GM12865 (cell line): ENCODE data around the gene L1CAM.

Experiments
- DNase-seq: peaks from one replicate; pipeline ENCODE4 v3.0.0; 2010; ENCODE audit warnings: low read depth
- H3K4me3 ChIP-seq: 2 replicates; pipeline ENCODE4 v1.5.1; 2011; ENCODE audit warnings: mild to moderate bottlenecking, low read depth, low read length, control low read depth
- CTCF ChIP-seq: IDR thresholded peaks from 2 replicates; pipeline ENCODE4 v1.5.1; 2011; ENCODE audit warnings: low read length, control low read depth, low read depth, inconsistent platforms; ENCODE audit not compliant: insufficient read depth; ENCODE audit errors: missing control alignments

Gene L1CAM

GRCh38 chrX:153885968-153886903, at the start of gene L1CAM:
Gene L1CAM, minus strand, starts transcription at chrX:153886173. Its CDS starts 10,337 bp downstream, at chrX:153875836.
- H3K4me3 ChIP-seq, result no peak within 1 kb of the TSS
- no peak for TF ChIP-seq CTCF
- no peak for DNase-seq

GRCh38 chrX:153935326-153935851, 49.4 kb upstream of the L1CAM start:
- H3K4me3 ChIP-seq, result peak overlapping the region; percentile 59
- no peak for TF ChIP-seq CTCF
- no peak for DNase-seq

- DNase-seq, result peak; percentile 84
- H3K4me3 ChIP-seq, result peak within 1 kb of the TSS; percentile 73
- no peak for TF ChIP-seq CTCF
Observed at GRCh38 chrX:153934762-153935325, 48.9 kb upstream of the L1CAM start, which contains the start of gene NAA10. Gene NAA10, minus strand, starts transcription at chrX:153935037. Its CDS starts 133 bp downstream, at chrX:153934904.

GRCh38 chrX:153934148-153934761, 48.3 kb upstream of the L1CAM start:
- TF ChIP-seq CTCF, result no peak
- no peak for DNase-seq
- H3K4me3 ChIP-seq, result peak overlapping the region; percentile 73

- DNase-seq, result no peak
- TF ChIP-seq CTCF, result no peak
- peak overlapping the region; percentile 73 for H3K4me3 ChIP-seq
Observed at GRCh38 chrX:153933748-153934147, 47.8 kb upstream of the L1CAM start.

GRCh38 chrX:153932220-153932915, 46.4 kb upstream of the L1CAM start:
- no peak overlapping the region for H3K4me3 ChIP-seq
- no peak for TF ChIP-seq CTCF
- DNase-seq, result no peak
